Loucy (cell line): Measurements from ENCODE around the gene TTC39B.

Source experiments
- H2AFZ ChIP-seq: fragments of 200-600 bp; sonication (generic); 2 replicates; pipeline ENCODE4 v1.6.0; 2016; ENCODE audit warnings: antibody characterized with exemption, mild to moderate bottlenecking, low read length, moderate library complexity
- H3F3A ChIP-seq: fragments of 200-600 bp; 2 replicates; pipeline ENCODE4 v1.6.0; 2016; ENCODE audit warnings: antibody characterized with exemption, low read depth, mild to moderate bottlenecking
- H3K27me3 ChIP-seq: fragments of 200-600 bp; sonication (generic); 2 replicates; pipeline ENCODE4 v1.6.1; 2014; ENCODE audit warnings: low read length, mild to moderate bottlenecking; ENCODE audit not compliant: insufficient read depth, poor library complexity, severe bottlenecking
- H3K36me3 ChIP-seq: fragments of 200-600 bp; sonication (generic); 2 replicates; pipeline ENCODE4 v1.6.1; 2016; ENCODE audit warnings: low read length; ENCODE audit not compliant: insufficient read depth
- H3K4me1 ChIP-seq: fragments of 200-600 bp; sonication (generic); 2 replicates; pipeline ENCODE4 v1.5.1; 2014; ENCODE audit warnings: low read length, mild to moderate bottlenecking; ENCODE audit not compliant: insufficient read depth, poor library complexity, severe bottlenecking
- H3K4me2 ChIP-seq: fragments of 200-600 bp; sonication (generic); 2 replicates; pipeline ENCODE4 v1.6.0; 2014; ENCODE audit warnings: antibody characterized with exemption, low read length, low read depth, mild to moderate bottlenecking; ENCODE audit not compliant: poor library complexity, severe bottlenecking
- H3K4me3 ChIP-seq: fragments of 200-600 bp; sonication (generic); 2 replicates; pipeline ENCODE4 v1.5.1; 2014; ENCODE audit warnings: low read length, mild to moderate bottlenecking, mixed read lengths; ENCODE audit not compliant: poor library complexity, severe bottlenecking
- H3K79me2 ChIP-seq: fragments of 200-600 bp; sonication (generic); 2 replicates; pipeline ENCODE4 v1.6.1; 2014; ENCODE audit warnings: low read length; ENCODE audit not compliant: insufficient read depth
- H3K9ac ChIP-seq: fragments of 200-600 bp; sonication (generic); 2 replicates; pipeline ENCODE4 v1.6.0; 2014; ENCODE audit warnings: mild to moderate bottlenecking, low read depth, low read length, moderate library complexity; ENCODE audit not compliant: poor library complexity, severe bottlenecking
- H3K9me2 ChIP-seq: fragments of 200-600 bp; sonication (generic); replicated peaks from 2 replicates; pipeline ENCODE4 v1.6.1; 2016; ENCODE audit warnings: low read depth, low read length, mixed read lengths
- H3K9me3 ChIP-seq: fragments of 200-600 bp; sonication (generic); 2 replicates; pipeline ENCODE4 v1.6.1; 2014; ENCODE audit warnings: mild to moderate bottlenecking, antibody characterized with exemption, low read length, low read depth; ENCODE audit not compliant: insufficient read depth
- H4K20me1 ChIP-seq: fragments of 200-600 bp; sonication (generic); 2 replicates; pipeline ENCODE4 v1.6.0; 2014; ENCODE audit warnings: antibody characterized with exemption, low read length, mild to moderate bottlenecking; ENCODE audit not compliant: insufficient read depth, poor library complexity, severe bottlenecking
- EZH2phosphoT487 ChIP-seq: fragments of 200-600 bp; IDR thresholded peaks from 2 replicates; pipeline ENCODE4 v1.6.1; 2018; ENCODE audit warnings: antibody characterized with exemption, mild to moderate bottlenecking, moderate library complexity, borderline replicate concordance
- TF ChIP-seq, protein P1 (sequence below): fragments of 200-600 bp; sonication (generic); conservative IDR thresholded peaks from 2 replicates; pipeline ENCODE4 v1.5.1; 2014; ENCODE audit warnings: mild to moderate bottlenecking, antibody characterized with exemption, low read length

The TTC39B gene

DNA sequence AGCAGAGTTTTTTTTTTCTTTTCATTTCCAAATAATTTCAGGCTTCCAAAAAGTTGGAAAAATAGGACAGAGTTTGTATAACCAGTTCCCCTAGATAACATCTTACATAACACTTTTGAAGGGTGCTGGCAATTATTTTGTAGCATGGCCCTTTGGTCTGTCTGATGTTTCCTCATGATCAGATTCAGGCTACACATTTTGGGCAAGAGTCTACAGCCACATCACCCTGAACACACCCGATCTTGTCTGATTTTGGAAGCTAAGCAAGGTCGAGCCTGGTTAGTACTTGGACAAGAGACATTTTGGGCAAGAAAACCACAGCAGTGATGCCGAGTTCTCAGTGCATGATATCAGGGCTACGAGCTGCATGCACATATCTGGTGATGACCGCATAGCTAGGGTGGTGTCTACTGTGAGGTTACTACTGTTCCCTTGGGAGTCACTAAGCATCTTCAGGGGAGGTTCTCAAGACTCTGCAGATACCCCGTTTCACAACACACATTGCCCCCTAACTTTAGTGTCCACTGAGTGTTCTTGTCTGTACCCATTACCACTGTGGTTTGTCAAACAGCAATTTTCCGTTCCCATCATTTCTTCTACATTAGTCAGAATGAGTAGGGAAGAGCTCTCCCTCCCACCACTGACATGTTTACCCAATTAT lies 86.2 kb downstream of the TTC39B start:
- Histone ChIP-seq H3K9ac (no peak overlapping the region), H3K79me2 (no peaks in the 10 kb centered on the region), H3K9me3 (no peaks in the 10 kb centered on the region), H4K20me1 (no peaks in the 10 kb centered on the region), H3K36me3 (peaks cover 7% of the 10 kb centered on the region; the same call in 1 of the 2 replicates), H3K4me3 (no peak overlapping the region), H3K4me1 (no peaks in the 10 kb centered on the region), H3K27me3 (no peaks in the 10 kb centered on the region), H3K4me2 (no peak overlapping the region), H3F3A (no peaks in the 10 kb centered on the region), H2AFZ (no peak overlapping the region), H3K9me2 (no peaks in the 10 kb centered on the region)
- TF ChIP-seq, protein P1, sequence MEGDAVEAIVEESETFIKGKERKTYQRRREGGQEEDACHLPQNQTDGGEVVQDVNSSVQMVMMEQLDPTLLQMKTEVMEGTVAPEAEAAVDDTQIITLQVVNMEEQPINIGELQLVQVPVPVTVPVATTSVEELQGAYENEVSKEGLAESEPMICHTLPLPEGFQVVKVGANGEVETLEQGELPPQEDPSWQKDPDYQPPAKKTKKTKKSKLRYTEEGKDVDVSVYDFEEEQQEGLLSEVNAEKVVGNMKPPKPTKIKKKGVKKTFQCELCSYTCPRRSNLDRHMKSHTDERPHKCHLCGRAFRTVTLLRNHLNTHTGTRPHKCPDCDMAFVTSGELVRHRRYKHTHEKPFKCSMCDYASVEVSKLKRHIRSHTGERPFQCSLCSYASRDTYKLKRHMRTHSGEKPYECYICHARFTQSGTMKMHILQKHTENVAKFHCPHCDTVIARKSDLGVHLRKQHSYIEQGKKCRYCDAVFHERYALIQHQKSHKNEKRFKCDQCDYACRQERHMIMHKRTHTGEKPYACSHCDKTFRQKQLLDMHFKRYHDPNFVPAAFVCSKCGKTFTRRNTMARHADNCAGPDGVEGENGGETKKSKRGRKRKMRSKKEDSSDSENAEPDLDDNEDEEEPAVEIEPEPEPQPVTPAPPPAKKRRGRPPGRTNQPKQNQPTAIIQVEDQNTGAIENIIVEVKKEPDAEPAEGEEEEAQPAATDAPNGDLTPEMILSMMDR, result no peak

DNA sequence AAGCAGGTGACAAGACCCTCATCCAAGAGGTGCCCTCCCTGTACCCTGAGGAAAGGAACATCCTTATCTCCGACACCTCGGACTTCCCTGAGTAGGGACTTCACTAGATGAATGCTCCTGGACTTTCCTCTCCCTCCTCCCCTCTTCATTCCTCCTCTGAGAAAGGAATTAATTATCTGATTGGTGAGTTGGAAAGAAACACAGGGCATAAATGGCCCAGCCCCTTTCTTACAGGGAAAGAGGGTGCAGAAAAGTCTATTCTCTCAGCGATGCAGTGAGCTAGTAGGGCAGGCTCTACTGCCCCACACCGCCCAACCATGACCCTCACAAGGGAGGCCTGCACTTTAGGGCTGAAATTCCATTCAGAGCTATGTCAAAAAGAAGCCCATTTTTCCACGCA lies 87.5 kb downstream of the TTC39B start:
- no peak for TF ChIP-seq EZH2phosphoT487
- TF ChIP-seq, protein P1, result no peak
- H2AFZ ChIP-seq, result no peak overlapping the region
- no peak overlapping the region for H3K4me3 ChIP-seq
- no peaks in the 10 kb centered on the region for H4K20me1 ChIP-seq
- H3K4me1 ChIP-seq, result no peaks in the 10 kb centered on the region
- no peaks in the 10 kb centered on the region for H3K9me3 ChIP-seq
- no peak overlapping the region for H3K9ac ChIP-seq
- H3F3A ChIP-seq, result no peaks in the 10 kb centered on the region
- no peaks in the 10 kb centered on the region for H3K79me2 ChIP-seq
- no peaks in the 10 kb centered on the region for H3K9me2 ChIP-seq
- no peak overlapping the region for H3K4me2 ChIP-seq
- no peaks in the 10 kb centered on the region for H3K27me3 ChIP-seq
- peaks cover 5% of the 10 kb centered on the region; the same call in 1 of the 2 replicates for H3K36me3 ChIP-seq

DNA sequence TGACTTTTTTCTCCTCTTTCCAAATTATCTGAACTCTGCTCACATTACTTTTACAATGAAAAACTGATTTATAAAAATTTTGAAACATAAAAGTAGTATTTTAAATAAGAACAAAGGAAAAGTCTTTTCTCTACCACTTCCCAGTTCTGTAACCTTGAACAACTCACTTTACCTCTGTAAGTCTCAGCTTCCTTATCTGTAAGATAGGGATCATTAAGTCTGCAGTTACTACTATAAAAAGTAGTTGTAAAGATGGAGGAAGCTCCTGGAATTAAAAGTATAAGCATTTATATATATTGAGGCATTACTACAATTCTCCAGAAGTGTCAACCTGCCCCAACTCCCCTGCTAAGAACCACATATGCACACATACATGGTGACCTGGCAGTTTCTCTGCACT lies 88.0 kb downstream of the TTC39B start:
- Histone ChIP-seq H4K20me1 (no peaks in the 10 kb centered on the region), H3K36me3 (peaks cover 5% of the 10 kb centered on the region; the same call in 1 of the 2 replicates), H3K9me2 (no peaks in the 10 kb centered on the region), H3F3A (no peaks in the 10 kb centered on the region), H3K79me2 (no peaks in the 10 kb centered on the region), H3K9me3 (no peaks in the 10 kb centered on the region), H3K4me2 (no peak overlapping the region), H3K27me3 (no peaks in the 10 kb centered on the region), H3K4me1 (no peaks in the 10 kb centered on the region), H2AFZ (no peak overlapping the region), H3K9ac (no peak overlapping the region), H3K4me3 (no peak overlapping the region)
- TF ChIP-seq, protein P1, result no peak
- no peak for TF ChIP-seq EZH2phosphoT487
